Endothelial cell of umbilical vein (primary cell): ENCODE measurements around the gene CIROP. TPM values are rescaled to one million over a fixed set of nuclear protein-coding genes. Genes with fewer than 3 reads are reported as not detected.

Experiments used
- BruUV-seq: library from RNA; stranded (reverse); fragments of 400-500 nt; replicated peaks from 2 replicates; lab custom pipeline; 2021; lab: Mats Ljungman, UMichigan
- CTCF ChIA-PET: fragments of 300-600, 350-600 bp; sonication (Branson Sonifier 250); formaldehyde crosslinking; loops from one replicate; lab custom pipeline; 2021; ENCODE audit warnings: antibody characterized with exemption, inconsistent platforms; lab: Charles Lee
- POLR2A ChIA-PET: fragments of 300-600, 350-600 bp; sonication (Branson Sonifier 250); formaldehyde crosslinking; loops from one replicate; lab custom pipeline; 2021; ENCODE audit warnings: antibody characterized with exemption, inconsistent platforms; lab: Charles Lee
- DNase-seq: peaks from one replicate; pipeline ENCODE4 v3.0.0-alpha.2; 2011; ENCODE audit warnings: low read depth, low spot score
- FAIRE-seq: peaks from 2 replicates; lab custom pipeline; 2011; peaks lifted over from hg19 to GRCh38; lab: Jason Lieb, UNC
- H2AFZ ChIP-seq: 2 replicates; pipeline ENCODE4 v1.6.0; 2012; ENCODE audit warnings: low read depth, low read length, control low read depth, inconsistent platforms
- H3K27ac ChIP-seq: 2 replicates; pipeline ENCODE4 v1.5.1; 2011; ENCODE audit warnings: low read depth, mild to moderate bottlenecking, control low read depth, low read length, moderate library complexity; ENCODE audit not compliant: insufficient read depth
- H3K27me3 ChIP-seq, 2 experiments: 2 replicates each; pipeline versions ENCODE4 v1.6.0 to v1.6.1; 2011; ENCODE audit warnings: low read length in 2 of 2, mixed read lengths in 1 of 2; ENCODE audit not compliant: control insufficient read depth in 2 of 2, insufficient read depth in 2 of 2
- H3K36me3 ChIP-seq, 2 experiments: 2 replicates in 1 of 2; 3 replicates in 1 of 2; pipeline ENCODE4 v1.5.1; 2011; ENCODE audit warnings: low read length in 2 of 2, mild to moderate bottlenecking in 1 of 2, moderate library complexity in 1 of 2; ENCODE audit not compliant: control insufficient read depth in 2 of 2, insufficient read depth in 2 of 2; ENCODE audit errors: extremely low read depth in 1 of 2
- H3K4me1 ChIP-seq: 3 replicates; pipeline ENCODE4 v1.5.1; 2011; ENCODE audit warnings: mild to moderate bottlenecking, low read length; ENCODE audit not compliant: control insufficient read depth, insufficient read depth; ENCODE audit errors: extremely low read depth
- H3K4me2 ChIP-seq: 2 replicates; pipeline ENCODE4 v1.6.1; 2011; ENCODE audit warnings: low read length, control low read depth, mixed read lengths; ENCODE audit not compliant: insufficient read depth
- H3K4me3 ChIP-seq, 3 experiments: fragments of 200-600 bp in 1 of 3; sonication (generic), shearing (Covaris generic) in 1 of 3; replicated peaks in 1 of 3; 2 replicates each; pipeline ENCODE4 v1.5.1; 2011 to 2016; ENCODE audit warnings: control low read depth in 3 of 3, low read length in 3 of 3, mild to moderate bottlenecking in 2 of 3, inconsistent platforms in 1 of 3, low read depth in 1 of 3, moderate library complexity in 1 of 3; ENCODE audit not compliant: insufficient read depth in 1 of 3
- H3K79me2 ChIP-seq: 2 replicates; pipeline ENCODE4 v1.6.0; 2012; ENCODE audit warnings: low read length, inconsistent platforms; ENCODE audit not compliant: control insufficient read depth, insufficient read depth
- H3K9ac ChIP-seq: replicated peaks from 2 replicates; pipeline ENCODE3; 2011; ENCODE audit warnings: low read length, control low read depth; ENCODE audit not compliant: insufficient read depth; ENCODE audit errors: extremely low read depth
- H3K9me1 ChIP-seq: replicated peaks from 3 replicates; pipeline ENCODE4 v1.6.0; 2011; ENCODE audit warnings: mild to moderate bottlenecking, low read length; ENCODE audit not compliant: control insufficient read depth, insufficient read depth; ENCODE audit errors: extremely low read depth
- H3K9me3 ChIP-seq: replicated peaks from 2 replicates; pipeline ENCODE4 v1.5.1; 2012; ENCODE audit warnings: low read length, inconsistent platforms; ENCODE audit not compliant: control insufficient read depth, insufficient read depth
- H4K20me1 ChIP-seq: replicated peaks from 2 replicates; pipeline ENCODE3; 2011; ENCODE audit warnings: mild to moderate bottlenecking, low read length; ENCODE audit not compliant: control insufficient read depth, insufficient read depth; ENCODE audit errors: extremely low read depth
- MYC ChIP-seq: IDR thresholded peaks from one replicate; pipeline ENCODE4 v1.6.1; 2011; ENCODE audit warnings: mild to moderate bottlenecking, low read depth, low read length
- POLR2A ChIP-seq: IDR thresholded peaks from 2 replicates; pipeline ENCODE4 v1.6.1; 2012; ENCODE audit warnings: low read depth, mild to moderate bottlenecking, control low read depth, low read length
- dilution Hi-C: fragments of 300-500 bp; cut with MboI; formaldehyde crosslinking; loops from one replicate; pipeline ENCODE4 v1.15.0; 2019; ENCODE audit warnings: low sequenced_read_pairs; ENCODE audit not compliant: extremely low pct_ligation_motif_present
- intact Hi-C: fragments of 100-400 bp; cut with micrococcal nuclease; formaldehyde crosslinking; loops from one replicate; pipeline ENCODE4 v1.10.0; 2022
- polyA plus RNA-seq, 4 experiments: library from polyadenylated mRNA; depleted of rRNA in 3 of 4; stranded (reverse) in 3 of 4; unstranded in 1 of 4; fragments of >200 nt; gene quantifications; 2 replicates each; pipeline versions ENCODE4 v1.2.1 to v1.2.3, GENCODE V29; 2011 to 2012; ENCODE audit warnings: missing spikeins in 1 of 4
- total RNA-seq: library from RNA; stranded (reverse); gene quantifications from 2 replicates; pipeline ENCODE4 v1.2.3, GENCODE V29; 2021
- TF ChIP-seq, protein P1 (sequence below), 2 donors: IDR thresholded peaks; 1 replicate in 1 of 2; 2 replicates in 1 of 2; pipeline ENCODE4 v1.5.1; 2011; ENCODE audit warnings: low read length in 2 of 2, mild to moderate bottlenecking in 2 of 2, moderate library complexity in 2 of 2, control low read depth in 1 of 2, inconsistent platforms in 1 of 2, low read depth in 1 of 2; ENCODE audit not compliant: insufficient read depth in 1 of 2; ENCODE audit errors: extremely low read depth in 1 of 2

CIROP gene
- total and polyA plus RNA-seq, 2 donors (not counting 3 experiments of a cell fraction or from before 2014, with no cell fraction given), result not detected

DNA sequence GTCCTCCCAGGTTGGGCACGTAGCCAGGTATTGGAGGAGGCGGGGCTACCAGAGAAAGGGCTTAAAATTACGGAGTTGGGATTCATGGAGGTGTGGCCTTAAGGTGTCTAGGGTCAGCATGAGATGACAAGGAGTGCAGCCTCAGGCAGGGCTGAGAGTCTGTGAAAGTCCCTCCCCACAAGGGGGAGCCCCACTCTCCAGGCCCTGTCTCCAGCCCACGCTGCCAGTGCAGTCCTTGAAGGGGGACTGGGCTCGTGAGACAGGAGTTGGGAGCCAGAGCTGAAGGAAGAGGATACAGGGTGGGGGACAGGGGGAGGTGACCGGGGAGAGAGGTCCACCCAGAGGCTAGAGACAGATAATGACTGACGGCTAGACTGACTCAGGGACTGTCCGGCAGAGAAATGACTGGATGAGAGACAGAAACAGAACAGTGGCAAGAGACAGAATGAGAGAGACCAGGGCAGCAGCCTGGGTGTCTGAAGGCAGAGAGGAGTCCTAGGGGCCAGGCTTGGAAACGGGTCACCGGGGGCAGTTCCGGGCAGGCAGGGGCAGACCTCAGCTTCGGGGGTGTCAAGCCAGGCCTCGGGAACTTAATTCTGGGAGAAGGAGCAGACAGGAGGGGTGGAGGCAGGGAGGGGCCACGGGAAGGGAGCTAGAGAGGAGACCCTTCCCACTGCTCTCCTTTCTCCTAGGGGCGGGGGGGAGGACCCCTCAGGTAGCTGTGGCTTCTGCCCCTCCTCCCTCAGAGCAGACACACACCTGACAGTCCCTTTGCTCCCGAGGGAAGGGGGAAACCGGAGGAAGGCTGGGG, 48.4 kb downstream of the CIROP start:
- Histone ChIP-seq H2AFZ (peak overlapping the region; percentile 78), H3K9ac (peak overlapping the region; percentile 53), H3K9me3 (no peaks in the 10 kb centered on the region), H3K9me1 (no peaks in the 10 kb centered on the region), H3K79me2 (peaks cover 2% of the 10 kb centered on the region), H3K36me3 (peaks cover 14 to 27% of the 10 kb centered on the region in 2 experiments), H3K4me1 (peaks cover 16% of the 10 kb centered on the region), H3K27ac (peak overlapping the region; percentile 6), H3K4me2 (peak overlapping the region; percentile 40), H3K27me3 (no peaks in the 10 kb centered on the region), H3K4me3 (peak overlapping the region in 2 of 3 experiments; percentile 49 to 62), H4K20me1 (no peaks in the 10 kb centered on the region)
- TF ChIP-seq POLR2A, result no peak
- TF ChIP-seq MYC, result no peak
- TF ChIP-seq, protein P1, sequence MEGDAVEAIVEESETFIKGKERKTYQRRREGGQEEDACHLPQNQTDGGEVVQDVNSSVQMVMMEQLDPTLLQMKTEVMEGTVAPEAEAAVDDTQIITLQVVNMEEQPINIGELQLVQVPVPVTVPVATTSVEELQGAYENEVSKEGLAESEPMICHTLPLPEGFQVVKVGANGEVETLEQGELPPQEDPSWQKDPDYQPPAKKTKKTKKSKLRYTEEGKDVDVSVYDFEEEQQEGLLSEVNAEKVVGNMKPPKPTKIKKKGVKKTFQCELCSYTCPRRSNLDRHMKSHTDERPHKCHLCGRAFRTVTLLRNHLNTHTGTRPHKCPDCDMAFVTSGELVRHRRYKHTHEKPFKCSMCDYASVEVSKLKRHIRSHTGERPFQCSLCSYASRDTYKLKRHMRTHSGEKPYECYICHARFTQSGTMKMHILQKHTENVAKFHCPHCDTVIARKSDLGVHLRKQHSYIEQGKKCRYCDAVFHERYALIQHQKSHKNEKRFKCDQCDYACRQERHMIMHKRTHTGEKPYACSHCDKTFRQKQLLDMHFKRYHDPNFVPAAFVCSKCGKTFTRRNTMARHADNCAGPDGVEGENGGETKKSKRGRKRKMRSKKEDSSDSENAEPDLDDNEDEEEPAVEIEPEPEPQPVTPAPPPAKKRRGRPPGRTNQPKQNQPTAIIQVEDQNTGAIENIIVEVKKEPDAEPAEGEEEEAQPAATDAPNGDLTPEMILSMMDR (IDR thresholded peaks at IDR 0.05; ENCODE audit: extremely low read depth in 1 of 2, insufficient read depth in 1 of 2, low read depth in 1 of 2, low read length in 2 of 2), result peak; percentile 87 to 89
- CTCF ChIA-PET, result interaction anchor here (0.7 to 13.4 kb wide), 11 partner anchors 10 to 83 kb away, joined by 3 to 1071 read pairs (median 7); partner anchors contain the start of gene AJUBA
- BruUV-seq, result TSS peak; percentile 3
- intact Hi-C loops (loop anchor here (1.0 to 10.0 kb wide), 5 partner anchors 9 to 232 kb away; partner anchors contain the start of genes MRPL52 and PRMT5), dilution Hi-C loops (no loop called here)
- FAIRE-seq (peak; percentile 94), DNase-seq (peak; percentile 76)
- POLR2A ChIA-PET, result interaction anchor here (0.7 to 1.8 kb wide), 3 partner anchors 10 to 70 kb away, joined by 3 to 5 read pairs (median 4); no protein-coding TSS in a partner anchor
